KG1 (cell line): ENCODE results near the gene PRRT3.
"Not testable (repeated sequence)": the region's sequence is repeated elsewhere in the genome, so short reads cannot be mapped to it uniquely, and the experiment has no call there.

Source experiments
- DNase-seq: peaks from one replicate; lab custom pipeline; 2025; lab: John Stamatoyannopoulos, UW

PRRT3 gene

DNA sequence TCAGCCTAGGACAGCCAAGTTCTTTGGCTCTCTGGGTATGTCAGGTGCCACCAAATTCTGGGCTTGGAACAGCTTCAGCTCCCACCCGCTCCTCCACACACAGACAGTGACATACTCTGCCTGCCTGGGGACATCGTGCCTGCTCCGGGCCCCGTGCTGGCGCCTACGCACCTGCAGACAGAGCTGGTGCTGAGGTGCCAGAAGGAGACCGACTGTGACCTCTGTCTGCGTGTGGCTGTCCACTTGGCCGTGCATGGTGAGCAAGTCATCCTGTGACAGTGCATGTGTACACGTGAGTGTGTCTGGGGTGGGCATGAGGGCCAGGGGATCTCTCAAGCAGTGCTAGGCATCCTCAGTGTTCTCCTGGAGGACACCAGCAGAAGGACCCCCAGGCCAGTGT is 34.4 kb downstream of the PRRT3 start:
- DNase-seq = no peak

DNA sequence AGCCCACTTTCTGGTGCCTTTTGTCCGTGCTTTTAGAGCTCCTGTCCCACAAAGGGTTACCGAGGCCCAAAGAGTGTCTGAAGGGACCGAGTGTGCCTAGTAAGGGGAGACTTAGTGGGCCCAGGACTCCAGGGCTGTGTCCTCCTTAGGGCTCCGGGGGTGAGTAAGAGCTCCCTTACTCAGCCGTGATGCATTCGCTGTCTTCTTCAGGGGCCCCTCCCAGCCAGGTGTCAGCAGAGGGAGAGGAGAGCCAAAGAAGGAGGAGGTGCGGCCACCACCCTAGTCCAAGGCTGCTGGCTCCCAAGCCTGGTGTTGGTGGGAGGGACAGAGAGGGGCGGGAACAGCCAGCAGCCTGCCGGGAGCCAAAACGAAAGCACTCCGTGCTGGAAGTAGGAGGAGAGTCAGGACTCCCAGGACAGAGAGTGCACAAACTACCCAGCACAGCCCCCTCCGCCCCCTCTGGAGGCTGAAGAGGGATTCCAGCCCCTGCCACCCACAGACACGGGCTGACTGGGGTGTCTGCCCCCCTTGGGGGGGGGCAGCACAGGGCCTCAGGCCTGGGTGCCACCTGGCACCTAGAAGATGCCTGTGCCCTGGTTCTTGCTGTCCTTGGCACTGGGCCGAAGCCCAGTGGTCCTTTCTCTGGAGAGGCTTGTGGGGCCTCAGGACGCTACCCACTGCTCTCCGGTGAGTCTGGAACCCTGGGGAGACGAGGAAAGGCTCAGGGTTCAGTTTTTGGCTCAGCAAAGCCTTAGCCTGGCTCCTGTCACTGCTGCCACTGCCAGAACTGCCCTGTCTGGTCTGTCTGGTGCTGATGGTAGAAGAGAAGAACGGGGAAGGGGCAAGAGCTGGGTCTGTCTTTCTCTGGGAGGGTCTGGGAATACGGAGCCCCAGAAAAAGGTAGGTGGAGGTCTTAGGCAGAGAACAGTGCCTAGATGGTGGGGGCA is 35.2 kb downstream of the PRRT3 start, which contains the start of gene IL17RC:
Gene IL17RC (plus strand): TSS at position 365 of the 947 bp plus-strand sequence. CDS start 218 bp downstream, at position 583.
- no peak for DNase-seq

DNA sequence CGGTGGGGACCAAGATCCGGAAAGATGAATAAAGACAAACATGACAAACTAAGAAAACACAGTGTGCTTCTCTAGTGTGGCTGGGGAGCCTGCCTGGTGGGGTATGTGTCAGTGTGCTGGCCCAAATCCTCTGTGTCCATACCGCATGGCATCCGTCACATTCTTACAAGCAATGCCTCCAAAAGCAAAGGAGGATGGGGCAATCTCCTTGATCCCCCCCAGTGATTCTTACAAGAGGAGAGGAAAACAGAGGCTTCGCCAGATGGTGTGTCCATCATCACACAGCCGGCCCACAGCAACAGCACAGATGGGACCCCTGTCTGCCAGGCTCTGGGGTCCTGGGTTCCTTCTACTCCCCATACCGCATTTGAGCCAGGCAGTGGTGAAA is 35.9 kb downstream of the PRRT3 start:
- no peak for DNase-seq

DNA sequence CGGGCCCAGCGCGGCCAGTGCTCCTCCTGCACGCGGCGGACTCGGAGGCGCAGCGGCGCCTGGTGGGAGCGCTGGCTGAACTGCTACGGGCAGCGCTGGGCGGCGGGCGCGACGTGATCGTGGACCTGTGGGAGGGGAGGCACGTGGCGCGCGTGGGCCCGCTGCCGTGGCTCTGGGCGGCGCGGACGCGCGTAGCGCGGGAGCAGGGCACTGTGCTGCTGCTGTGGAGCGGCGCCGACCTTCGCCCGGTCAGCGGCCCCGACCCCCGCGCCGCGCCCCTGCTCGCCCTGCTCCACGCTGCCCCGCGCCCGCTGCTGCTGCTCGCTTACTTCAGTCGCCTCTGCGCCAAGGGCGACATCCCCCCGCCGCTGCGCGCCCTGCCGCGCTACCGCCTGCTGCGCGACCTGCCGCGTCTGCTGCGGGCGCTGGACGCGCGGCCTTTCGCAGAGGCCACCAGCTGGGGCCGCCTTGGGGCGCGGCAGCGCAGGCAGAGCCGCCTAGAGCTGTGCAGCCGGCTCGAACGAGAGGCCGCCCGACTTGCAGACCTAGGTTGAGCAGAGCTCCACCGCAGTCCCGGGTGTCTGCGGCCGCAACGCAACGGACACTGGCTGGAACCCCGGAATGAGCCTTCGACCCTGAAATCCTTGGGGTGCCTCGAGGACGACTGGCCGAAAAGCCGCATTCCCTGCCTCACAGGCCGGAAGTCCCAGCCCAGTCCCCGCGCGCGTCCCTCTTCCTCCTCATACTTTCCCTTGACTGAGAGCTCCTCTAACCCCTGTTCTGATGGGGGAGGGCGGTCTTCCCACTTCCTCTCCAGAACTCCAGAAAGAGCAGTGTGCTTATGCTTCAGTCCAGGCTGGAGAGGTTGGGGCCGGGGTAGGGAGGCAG is 36.7 kb downstream of the PRRT3 start:
- no peak for DNase-seq

DNA sequence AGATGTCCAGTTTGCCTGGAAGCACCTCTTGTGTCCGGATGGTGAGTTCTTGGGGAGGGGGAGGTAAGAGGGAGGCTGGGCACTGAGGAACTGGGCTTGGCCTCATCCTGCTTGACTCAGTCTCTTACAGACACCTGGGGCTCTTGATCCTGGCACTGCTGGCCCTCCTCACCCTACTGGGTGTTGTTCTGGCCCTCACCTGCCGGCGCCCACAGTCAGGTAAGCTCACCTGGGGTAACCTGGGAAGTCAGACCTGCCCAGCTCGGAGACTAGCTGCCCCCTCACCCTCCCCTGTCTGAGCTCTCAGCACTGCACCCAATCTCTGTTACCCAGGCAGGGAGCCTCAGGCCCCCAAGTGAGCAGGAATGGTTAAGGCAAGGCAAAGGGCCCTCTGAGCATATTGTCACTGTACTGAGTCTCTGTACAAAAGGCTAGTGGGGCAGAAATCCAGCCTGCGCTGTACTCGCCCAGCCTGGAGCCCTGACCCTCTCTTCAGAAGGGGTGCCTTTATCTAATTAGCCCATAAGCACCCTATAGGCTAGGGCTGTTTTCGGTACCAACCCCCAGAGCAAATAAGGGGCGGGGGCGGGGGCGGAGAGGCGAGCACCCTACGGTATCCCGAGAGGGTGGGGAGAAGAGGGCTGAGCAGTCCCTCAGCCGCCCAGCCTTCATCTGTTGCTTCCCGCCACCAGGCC is 37.5 kb downstream of the PRRT3 start:
- no peak for DNase-seq

DNA sequence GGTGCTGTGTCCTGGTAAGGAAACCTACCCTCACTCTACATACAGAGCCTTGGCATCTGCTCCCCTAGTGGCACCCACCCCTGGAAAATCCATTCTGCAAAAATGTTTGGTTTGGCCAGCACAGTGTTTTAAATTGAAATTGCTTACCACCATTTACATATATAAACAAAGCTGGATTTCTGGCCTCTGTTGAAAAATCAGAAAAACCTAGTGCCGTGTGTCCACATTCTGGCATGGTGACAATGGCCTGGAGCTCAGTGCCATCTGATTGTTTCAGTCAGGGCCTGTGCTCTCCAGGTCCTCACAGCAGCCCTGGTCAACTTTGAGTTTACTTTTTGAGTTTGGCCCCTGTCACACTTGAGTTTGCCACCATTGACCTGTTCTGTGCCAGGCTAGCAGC is 38.2 kb downstream of the PRRT3 start:
- DNase-seq = no peak

DNA sequence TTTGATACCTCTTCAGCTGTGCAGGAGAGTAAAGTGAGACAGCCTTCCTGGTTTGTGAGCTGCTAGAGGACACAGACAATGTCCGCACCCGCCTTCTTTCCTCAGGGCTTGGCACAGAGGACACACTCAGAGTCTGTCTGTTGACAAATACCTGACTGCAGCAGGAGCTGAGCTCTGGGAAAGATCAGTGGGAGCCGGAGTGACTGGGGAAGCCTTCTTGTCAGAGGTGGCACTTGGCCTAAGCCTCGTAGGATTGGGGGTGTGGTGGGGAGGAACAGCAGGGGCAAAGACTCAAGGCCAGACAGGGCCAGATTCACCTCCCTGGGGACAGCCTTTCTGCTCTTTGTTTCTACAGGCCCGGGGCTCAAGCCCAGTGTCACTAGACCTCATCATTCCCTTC is 38.6 kb downstream of the PRRT3 start:
- DNase-seq = no peak

DNA sequence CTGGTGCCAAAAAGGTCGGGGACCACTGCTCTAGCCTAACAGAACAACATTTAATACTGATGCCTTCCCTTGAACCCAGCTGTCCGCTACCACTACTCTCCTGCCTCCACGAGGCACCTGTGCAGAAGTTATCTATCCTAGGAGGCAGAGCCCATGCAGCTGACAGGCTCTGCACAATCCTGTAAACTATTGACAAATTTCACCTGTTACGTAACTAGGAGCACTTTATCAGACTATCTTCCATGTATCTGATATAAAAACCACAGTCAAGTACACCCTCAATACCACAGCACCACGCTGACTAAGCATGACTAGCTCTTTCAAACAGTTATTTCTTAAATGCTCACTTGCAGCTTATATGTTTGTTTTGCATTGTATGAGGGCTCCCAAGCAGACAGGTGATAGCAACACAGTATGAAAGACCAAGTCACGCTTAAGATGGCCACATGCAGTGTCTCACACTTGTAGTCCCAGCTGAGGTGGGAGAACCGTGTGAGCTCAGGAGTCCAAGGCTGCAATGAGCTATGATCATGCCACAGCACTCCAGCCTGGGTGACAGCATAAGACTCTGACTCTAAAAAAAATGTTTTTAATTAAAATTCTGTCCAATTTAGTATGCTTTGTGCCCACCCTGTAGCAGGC is 39.8 kb downstream of the PRRT3 start:
- DNase-seq = no peak

DNA sequence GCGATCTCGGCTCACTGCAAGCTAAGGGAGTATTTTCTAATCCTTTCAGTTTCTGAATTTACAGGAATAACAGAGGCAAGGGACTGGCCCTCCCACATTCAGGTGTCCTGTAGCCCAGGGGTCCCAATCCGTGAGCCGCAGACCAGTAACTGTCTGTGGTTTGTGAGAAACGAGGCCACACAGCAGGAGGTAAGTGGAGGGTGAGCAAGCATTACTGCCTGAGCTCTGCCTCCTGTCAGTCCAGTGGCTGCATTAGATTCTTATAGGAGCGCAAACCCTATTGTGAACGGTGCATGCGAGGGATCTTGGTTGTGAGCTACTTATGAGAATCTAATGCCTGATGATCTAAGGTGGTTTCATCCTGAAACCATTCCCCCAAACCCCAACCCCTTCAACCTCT is 40.3 kb downstream of the PRRT3 start:
- DNase-seq = no peak

DNA sequence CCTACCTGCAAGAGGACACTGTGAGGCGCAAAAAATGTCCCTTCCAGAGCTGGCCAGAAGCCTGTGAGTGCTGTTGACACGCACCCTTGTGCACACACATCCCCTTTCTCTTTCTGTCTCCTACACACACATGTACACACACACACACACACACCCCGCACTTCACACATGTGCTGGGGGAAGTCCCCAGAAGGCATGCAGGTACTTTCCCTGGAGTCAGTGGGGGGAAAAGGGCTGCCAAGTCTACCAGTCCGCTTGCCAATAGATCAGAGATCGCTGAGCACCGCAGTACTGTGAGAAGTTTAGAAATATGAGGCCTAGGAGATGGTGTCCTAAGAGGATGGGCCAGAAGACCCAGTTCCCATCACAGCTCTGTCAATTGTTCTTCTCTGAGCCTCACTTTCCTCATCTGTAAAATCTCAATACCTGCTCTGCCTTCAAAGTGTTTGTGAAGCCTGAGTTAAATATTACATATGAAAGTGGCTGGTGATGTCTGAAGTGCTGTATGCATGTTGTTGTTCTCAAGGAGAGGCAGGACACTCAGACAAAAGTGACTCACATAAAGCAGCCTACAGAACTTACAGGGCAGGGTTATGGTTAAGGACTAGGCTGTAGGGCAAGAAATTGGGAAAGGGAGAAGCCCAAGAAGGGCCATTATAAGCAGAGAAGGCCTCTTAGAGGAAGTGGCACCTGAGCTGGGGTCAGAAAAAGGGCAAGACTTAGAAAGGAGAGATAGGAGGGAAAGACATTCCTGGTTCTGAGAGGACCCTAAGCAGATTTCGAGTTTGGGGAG is 42.8 kb downstream of the PRRT3 start:
- DNase-seq = no peak

DNA sequence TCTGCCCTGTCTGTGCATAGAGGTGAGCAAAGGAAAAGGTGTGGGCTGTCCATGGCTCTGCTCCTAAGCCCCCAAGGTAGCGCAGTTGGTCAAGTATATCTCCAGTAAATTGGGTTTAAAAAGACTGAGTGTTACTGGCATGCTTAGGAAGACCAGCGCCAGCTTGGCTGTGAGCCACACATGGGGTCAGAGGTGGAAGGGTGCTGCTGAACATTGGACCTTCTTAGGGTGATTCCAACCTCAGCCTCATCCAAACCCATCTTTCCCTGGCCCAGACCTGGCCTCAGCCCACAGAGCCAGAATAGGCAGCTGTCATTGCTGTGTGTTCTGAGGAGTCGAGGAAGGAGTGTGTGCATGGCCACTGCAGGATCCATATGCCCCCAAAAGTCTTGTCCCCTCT is 43.9 kb downstream of the PRRT3 start:
- no peak for DNase-seq

DNA sequence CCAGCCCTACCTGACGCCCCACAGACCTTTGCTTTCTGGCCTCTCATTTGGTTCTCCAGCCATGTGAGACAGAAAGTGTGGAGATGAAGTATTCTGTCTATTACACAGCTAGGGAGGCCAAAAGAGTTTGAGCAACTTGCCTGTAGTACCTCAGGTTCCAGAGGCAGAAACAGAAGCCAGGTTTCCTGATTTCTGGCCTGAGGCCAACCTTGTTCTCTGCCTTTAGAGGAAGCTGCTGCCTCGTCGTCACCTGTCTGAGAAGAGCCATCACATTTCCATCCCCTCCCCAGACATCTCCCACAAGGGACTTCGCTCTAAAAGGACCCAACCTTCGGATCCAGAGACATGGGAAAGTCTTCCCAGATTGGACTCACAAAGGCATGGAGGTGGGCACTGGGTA is 45.7 kb downstream of the PRRT3 start:
- no peak for DNase-seq

DNA sequence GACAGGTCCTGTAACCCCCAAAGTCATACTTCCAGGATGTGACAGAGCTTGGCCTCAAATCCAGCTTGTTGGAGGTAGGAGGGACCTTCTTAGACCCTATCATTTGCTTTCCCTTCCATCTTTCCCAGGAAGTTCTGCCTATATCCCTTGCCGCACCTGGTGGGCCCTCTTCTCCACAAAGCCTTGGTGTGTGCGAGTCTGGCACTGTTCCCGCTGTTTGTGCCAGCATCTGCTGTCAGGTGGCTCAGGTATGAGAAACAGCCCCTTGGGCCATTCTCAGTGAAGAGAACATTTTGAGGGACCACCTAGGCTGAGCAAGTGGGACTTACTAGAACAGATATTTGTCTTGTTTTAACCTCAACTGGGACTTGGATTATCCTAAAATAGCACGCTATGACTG is 48.3 kb downstream of the PRRT3 start:
- DNase-seq = no peak

DNA sequence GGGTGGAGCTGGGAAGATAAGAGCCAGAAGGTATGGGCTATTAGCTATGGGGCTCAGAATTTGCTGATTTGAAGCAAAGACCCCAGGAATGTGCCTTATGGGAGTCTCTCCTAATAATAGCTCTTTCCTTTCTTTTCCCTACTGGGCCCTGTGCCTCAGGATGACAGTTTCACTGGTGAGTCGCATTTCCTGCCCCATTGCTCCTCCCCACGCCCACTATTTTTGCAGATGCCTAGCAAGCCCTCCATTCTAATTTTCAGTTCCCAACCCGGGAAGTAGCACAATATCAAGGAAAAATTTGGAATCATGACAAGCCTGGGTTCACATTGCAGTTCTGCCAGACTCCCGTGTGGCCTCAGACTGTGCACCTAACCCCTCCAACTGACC is 49.0 kb downstream of the PRRT3 start:
- DNase-seq = no peak

DNA sequence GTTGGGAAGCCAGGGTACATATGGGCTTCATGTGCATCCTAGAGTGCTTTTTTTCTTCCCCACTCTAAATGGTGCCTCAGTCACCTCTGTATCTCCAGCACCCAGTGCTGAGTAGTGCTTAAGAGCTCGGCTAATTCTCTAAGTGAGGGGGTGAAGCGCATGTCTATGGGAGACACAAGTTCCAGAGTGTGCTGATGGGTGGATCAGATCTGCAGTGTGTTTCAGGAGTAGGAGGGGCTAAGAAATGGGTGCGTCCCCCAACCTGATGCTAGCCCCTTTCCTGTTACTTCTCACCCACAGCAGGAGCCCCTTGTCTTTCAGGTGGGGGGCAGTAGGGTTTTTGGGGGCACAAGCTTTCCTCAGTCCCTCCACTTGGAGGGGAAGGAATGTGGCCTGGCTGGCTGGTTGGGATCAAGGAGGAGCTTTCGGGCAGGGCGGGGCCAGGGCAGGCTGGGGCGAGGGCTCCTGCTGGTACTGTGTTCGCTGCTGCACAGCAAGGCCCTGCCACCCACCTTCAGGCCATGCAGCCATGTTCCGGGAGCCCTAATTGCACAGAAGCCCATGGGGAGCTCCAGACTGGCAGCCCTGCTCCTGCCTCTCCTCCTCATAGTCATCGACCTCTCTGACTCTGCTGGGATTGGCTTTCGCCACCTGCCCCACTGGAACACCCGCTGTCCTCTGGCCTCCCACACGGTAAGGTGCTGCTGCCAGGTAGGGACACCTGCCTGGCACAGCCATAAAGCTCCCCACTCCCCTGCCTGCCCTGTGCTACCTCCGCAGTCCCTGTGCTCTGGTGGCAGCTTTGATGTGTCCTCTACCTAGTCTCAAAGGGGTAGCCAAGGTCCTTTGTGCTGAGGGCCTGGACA is 49.6 kb downstream of the PRRT3 start, which contains the start of gene IL17RE:
Gene IL17RE (plus strand): TSS at position 477 of the 866 bp plus-strand sequence. CDS start 85 bp downstream, at position 562.
- DNase-seq = no peak

DNA sequence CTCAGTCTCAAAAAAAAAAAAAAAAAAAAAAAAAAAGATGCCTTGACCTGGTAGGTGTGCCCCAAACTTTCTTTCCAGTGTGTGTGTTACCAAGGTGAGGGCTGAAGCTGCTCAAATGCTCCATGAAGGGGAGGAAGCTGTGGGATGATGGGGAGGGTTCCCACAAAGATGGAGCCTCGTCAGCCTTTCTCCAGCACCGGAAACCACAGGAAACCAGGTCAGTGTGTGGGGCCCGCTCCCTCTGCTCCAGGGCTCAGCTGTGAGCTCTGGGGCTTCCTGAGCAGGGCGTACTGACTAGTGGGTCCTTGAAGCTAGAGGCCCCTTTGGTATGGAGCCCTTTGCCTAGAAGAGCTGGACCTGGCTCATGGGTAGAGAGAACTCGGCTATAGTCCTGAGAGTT is 50.2 kb downstream of the PRRT3 start:
- DNase-seq = peak; percentile 53

DNA sequence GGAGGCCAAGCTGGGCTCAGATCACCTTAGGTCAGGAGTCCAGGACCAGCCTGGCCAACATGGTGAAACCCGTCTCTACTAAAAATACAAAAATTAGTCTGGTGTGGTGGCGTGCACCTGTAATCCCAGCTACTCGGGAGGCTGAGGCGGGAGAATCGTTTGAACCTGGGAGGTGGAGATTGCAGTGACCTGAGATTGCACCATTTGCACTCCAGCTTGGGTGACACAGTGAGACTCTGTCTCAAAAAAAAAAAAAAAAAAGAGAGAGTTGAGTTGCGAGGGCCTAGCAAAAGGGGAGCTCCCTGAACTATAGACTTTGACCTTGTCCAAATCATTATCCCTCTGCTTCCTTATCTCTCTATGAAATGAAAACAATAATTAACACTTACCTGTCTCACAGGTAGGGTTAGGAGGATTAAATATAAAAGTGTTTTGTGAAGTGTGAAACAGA is 51.2 kb downstream of the PRRT3 start:
- not testable (repeated sequence) for DNase-seq

DNA sequence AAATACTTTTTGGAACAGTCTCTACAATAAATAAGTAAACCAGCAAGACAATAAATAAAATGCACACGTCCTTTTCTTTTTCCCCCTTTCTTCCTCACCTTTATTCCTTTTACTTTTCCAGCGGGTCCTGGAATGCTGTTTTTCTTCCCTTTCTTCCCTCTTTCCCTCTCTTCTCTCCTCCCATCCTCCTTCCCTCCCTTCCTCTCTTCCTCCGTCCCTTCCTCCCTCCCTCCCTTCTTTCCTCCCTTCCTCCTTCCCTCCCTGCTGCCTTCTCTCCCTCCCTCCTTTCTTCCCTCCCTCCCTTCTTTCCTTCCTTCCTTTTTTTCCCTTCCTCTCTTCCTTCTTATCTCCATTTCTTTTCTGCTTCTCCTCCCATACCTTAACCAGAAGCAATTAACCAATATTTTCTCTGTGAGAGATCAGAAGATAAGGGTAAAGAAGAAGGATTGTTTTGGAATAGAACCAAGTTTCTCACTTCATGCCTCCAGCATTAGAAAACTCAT is 52.9 kb downstream of the PRRT3 start:
- DNase-seq = no peak

DNA sequence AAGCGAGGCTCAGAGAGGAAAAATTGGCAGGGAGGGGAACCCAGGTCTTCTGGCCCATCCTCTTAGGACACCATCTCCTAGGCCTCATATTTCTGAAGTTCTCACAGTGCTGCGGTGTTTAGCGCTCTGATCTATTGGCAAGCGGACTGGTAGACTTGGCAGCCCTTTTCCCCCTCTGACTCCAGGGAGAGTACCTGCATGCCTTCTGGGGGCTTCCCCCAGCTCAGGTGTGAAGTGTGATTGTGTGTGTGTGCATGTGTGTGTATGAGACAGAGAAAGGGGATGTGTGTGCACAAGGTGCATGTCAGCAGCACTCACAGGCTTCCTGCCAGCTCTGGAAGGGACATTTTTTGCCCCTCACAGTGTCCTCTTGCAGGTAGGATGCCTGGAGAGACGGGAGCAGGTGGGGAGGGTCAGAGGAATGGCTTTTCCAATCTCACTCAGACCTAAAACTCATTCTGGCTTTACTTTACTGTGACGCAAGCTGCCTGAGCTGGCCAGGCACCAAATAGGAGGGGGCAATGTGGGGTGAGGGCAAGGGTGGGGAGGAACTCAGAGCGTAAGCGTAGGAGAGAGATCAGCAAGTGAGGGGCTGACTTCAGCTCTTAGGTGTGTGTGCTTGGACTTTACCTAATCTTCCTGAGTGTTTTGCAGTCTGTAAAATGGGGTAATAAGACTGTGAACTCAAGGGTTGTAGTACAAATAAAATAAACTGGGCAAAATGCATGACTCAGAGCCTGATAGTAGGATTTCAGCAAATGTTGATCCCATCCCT is 53.6 kb downstream of the PRRT3 start:
- no peak for DNase-seq
